Limb (tissue), 2 donors: ENCODE measurements around the gene RGS3.
A peak's percentile ranks its signal among the peaks of the same experiment; 100 is the strongest.

Experiments used
- DNase-seq, 2 donors: peaks; one replicate each; pipeline ENCODE4 v3.0.0-alpha.2; 2016; ENCODE audit errors: extremely low spot score in 2 of 2

The RGS3 gene

GRCh38 chr9:113529336-113530009 lies 65.9 kb downstream of the RGS3 start:
- no peak for DNase-seq

- DNase-seq, result no peak
These were observed 66.6 kb downstream of the RGS3 start for GRCh38 chr9:113530022-113530635.

DNA sequence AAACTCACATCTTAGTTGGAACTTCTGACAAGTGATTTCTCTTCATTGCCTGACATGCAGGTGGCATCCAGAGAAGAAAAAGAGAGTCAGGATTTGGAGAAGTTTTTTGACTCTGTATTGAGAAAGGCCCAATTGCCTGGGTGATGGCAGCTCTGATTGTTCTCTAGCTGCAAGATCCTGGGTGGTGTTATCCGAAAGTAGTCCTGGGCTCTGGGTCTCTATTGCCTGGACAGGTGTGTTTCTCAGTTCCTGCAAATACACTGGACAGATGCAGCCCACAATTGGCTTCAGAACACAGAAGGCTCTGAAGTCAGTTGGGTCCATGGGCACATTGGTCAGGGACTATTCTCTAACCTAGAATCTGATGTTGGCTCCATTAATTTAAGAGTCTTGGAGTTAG lies 67.4 kb downstream of the RGS3 start:
- no peak for DNase-seq

GRCh38 chr9:113531919-113532808 lies 68.6 kb downstream of the RGS3 start:
- no peak for DNase-seq

GRCh38 chr9:113532809-113533190 lies 69.3 kb downstream of the RGS3 start:
- DNase-seq, result no peak

- DNase-seq, result no peak
These were observed 70.1 kb downstream of the RGS3 start for GRCh38 chr9:113533335-113534225.

DNA sequence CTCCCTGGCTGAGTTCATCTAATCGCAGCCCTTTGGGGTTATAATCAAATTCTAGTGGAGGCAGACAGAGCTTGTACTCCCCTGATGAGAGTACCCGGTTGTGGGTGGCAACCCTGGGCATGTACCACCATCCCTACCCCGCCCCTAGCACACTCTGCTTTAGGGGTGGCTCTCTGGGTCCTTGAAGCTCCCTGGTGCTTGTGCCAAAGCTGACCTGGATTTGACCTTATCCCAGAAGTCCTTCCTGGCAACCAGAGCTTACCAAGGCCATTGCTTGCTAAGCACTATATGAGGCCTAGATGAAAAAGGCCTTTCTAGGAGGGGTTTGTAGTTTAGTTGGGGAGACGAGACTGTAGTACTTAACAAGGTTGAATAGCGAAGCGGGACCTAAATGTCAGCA lies 72.2 kb downstream of the RGS3 start:
- DNase-seq, result no peak

GRCh38 chr9:113536166-113536482 lies 72.6 kb downstream of the RGS3 start:
- no peak for DNase-seq

DNA sequence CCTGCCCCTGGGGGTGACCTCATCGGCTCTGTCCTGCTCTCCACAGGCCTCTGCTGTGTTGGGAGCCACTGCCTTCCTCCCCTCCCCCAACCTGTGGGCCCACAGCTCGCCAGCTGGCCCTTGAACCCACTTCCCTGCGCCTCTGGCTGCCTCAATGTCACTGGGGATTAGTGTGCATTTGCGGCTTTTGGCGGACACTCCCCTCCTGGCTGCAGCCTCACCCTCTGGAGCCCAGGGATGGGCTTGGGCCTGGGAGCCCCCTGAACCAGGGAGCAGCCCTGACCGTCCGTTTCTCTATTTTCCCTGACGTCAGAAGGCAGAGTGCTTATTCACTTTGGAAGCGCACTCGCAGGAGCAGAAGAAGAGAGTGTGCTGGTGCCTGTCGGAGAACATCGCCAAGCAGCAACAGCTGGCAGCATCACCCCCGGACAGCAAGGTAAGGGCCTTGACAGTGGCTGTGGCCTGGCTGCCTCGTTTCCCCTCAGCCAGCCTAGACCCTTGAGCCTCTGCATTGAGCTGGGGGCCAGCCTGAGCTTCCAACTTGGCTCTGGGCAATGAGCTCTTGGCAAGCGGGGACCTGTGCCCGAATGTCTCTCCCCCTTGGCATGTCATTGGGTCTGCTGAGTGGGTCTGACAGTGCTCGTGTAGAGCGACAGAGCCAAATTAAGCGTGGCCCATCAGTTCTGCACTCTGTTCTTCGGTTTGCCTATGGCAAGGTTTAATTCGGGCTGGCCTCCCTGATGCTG lies 73.1 kb downstream of the RGS3 start:
- DNase-seq, result peak in 1 of 2 donors; percentile 50

DNA sequence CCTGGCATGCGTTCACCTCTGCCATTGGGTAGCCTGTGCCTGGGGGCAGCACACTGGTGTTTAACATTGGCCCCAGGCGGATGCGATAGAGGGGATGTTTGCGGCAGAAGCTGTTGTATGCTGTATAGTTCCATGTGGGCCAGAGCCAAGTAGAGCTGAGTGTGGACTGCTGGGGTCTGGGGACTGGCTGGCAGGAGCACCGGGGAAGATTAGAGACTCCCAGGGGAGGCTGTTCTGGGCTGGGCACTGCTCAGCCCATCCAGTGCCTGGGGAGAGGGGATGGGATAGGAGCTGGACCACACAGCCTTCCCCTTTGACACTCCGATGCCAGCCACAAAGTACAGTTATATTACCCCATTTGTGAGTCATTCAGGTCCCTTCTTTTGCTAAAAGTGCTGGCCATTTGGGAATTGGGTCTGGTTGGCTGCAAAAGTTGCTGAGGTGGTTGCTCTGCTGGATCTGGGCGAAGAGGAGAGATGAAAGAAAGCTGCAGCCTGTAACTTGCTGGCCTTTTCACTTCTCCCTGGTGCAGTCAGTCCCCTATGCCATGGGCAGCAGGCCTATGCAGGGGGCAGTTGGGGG lies 73.8 kb downstream of the RGS3 start:
- no peak for DNase-seq

DNA sequence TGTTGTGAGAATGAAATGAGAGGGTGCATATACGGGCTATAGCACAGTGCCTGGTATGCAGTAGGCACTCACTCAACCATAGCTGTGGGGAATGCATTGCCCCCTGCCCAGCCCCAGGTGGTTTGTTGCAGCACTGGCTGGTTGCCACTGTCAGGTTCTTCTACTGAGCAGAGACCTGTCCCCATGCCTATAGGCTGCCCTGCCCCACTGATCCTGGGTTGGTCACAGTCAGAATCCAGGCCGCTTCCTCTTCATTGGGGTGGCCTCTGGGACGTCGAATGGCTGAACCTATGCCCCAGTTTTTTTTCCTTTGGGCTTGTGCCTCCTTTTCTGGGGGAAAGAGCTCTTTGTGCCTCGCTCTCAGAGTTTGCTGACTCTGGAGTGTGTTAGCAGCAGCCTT lies 74.6 kb downstream of the RGS3 start:
- no peak for DNase-seq

GRCh38 chr9:113538701-113539430 lies 75.3 kb downstream of the RGS3 start:
- DNase-seq, result no peak

GRCh38 chr9:113540466-113540865 lies 76.9 kb downstream of the RGS3 start:
- no peak for DNase-seq

DNA sequence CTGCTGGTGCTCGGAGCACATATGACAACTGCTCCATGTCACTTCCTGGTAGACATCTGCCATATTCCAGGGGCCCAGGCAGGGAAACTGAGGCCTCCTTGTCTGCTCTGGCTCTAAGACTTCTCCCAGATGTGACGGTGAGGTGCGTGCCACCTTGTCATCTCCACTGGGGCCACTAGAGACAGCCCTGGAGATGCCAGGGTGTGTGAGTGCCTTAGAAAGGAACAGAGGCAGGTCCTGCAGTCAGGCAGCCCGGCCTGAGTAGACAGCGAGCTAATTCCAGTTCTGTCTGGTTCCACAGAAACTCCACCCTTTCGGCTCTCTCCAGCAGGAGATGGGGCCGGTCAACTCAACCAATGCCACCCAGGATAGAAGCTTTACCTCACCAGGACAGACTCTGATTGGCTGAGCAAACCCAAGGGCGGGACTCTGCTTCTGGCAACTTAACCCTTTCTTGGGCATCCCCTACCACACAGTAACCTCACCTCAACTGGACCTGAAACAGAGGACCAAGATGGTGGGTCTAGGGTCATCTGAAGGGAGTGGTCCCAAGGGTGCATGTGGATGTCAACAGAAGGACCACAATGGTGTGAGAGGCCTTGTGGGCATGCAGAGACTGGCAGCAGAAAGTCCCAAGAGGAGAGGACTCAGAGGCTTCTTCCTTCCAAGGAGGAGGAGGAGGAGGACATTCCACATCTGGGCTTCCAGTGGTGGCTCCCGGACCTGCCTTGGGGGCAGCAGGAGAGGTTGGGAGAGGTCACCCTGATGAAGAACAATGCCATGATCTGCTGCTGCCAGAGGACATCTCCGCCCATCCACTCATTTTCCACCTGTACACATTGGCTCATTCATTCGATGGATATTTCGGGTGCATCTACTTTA lies 77.7 kb downstream of the RGS3 start:
- peak; percentile 68 to 72 for DNase-seq

DNA sequence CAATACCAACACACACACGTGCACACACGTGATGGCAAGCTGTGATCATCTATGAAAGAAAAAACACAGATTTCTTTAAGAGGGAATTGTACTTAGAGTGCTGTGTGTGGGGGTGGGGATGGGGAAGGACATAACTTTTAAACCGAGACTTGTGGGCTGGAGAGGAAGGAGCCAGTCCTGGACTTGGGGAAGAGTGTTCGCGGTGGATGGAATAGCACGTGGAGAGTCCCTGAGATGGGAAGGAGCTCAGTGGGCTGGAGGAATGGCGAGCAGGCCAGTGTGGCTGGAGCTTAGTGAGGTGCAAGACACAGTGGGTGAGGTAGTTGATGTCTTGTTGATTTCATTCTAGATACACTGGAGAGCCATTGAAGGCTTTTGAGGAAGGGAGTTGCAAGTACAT lies 78.5 kb downstream of the RGS3 start:
- no peak for DNase-seq

DNA sequence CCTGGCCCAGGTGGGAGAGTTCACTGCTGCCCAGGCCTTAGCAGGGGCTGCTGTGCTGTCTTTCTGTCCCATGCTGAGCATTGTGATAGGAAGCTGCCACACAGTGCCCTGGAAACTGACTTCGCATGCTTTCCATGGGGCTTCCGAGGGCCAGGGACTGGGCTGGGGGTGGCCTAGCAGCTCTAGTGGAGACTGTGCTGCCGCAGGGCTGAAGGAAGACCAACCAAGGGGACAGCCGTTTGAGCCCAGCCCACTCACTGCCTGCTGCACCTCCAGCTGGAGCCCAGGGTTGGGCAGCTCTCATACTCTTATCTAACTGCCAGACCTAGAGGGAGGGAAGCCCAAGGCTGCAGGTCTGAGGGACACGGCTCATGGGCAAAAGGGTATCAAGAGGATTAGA lies 79.2 kb downstream of the RGS3 start:
- DNase-seq, result no peak

DNA sequence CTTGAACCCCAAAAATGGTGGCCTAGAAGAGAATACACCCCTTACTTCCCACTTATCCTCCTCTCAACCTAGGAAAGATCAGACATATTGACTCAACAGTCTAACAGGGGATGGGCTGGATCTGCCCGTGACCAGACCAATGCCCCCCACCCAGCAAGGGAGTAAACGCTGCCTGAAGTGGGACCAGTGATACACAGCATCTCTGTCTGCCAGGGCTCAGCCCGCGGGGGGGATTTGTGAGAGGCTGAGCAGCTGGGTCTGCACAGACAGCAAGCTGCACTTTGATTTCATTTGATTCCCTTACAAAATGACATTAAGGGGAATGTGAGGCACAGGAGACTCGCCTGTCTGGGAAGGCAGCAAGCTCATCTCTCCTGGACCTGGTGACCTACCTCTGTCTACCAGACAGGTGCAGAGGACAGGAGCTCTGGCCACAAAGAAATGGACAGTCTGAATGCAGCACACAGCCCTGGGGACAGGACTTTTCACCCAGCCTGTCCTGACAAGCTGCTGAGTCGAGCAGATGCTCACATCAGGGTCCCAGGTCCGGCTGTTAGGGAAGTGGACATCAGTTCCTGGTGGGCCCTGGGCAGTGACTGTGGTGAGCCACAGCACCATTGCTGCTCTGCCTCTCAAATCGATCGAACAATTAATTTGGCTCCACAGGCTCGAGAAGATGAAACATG lies 79.9 kb downstream of the RGS3 start:
- DNase-seq, result no peak

DNA sequence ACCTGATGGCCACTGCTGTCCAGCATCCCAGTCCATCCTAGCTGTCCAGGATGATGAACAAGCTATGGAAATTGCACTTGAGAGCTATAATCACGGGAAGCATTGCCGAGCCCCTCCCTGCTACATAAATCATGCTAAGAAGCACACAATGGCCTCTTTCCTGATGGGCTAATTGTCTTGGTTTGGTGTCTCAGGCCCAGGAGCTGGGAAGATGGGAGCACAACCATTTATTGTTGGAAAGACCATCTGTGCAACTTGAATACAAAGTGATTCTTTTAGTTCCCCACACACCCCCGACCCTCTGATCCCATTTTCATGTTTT lies 80.4 kb downstream of the RGS3 start:
- DNase-seq, result no peak
